MCF 10A (cell line): Measurements from ENCODE around the gene NECAB3. TPM values are rescaled to one million over a fixed set of nuclear protein-coding genes. Genes with fewer than 3 reads are reported as not detected.

ENCODE experiments used
- BruUV-seq: library from RNA; stranded (reverse); fragments of 400-500 nt; replicated peaks from 2 replicates; lab custom pipeline; 2021; lab: Mats Ljungman, UMichigan
- CTCF ChIA-PET: fragments of 300-600 bp; sonication (Branson Sonifier 250); formaldehyde crosslinking; extraction: SDS; loops from one replicate; lab custom pipeline; 2021; ENCODE audit warnings: antibody characterized with exemption, inconsistent platforms; lab: Yijun Ruan, JAX
- POLR2A ChIA-PET: fragments of 300-600, 350-650 bp; sonication (Branson Sonifier 250); formaldehyde crosslinking; extraction: SDS; loops from one replicate; lab custom pipeline; 2020; ENCODE audit warnings: antibody characterized with exemption, inconsistent platforms; lab: Yijun Ruan, JAX
- DNase-seq: peaks from one replicate; pipeline ENCODE4 v3.0.0-alpha.2; 2018; ENCODE audit not compliant: unreplicated experiment
- H3K27ac Mint-ChIP-seq: one replicate; pipeline ENCODE4 v1.8.0; 2022; ENCODE audit warnings: mild to moderate bottlenecking, low read depth, mixed read lengths; ENCODE audit not compliant: unreplicated experiment
- H3K27me3 Mint-ChIP-seq: one replicate; pipeline ENCODE4 v1.8.0; 2022; ENCODE audit warnings: mixed read lengths; ENCODE audit not compliant: insufficient read depth, unreplicated experiment
- H3K36me3 Mint-ChIP-seq: one replicate; pipeline ENCODE4 v1.8.0; 2022; ENCODE audit warnings: mild to moderate bottlenecking, moderate library complexity, mixed read lengths; ENCODE audit not compliant: insufficient read depth, unreplicated experiment
- H3K4me1 Mint-ChIP-seq: one replicate; pipeline ENCODE4 v1.8.0; 2022; ENCODE audit warnings: mixed read lengths; ENCODE audit not compliant: insufficient read depth, unreplicated experiment
- H3K4me3 Mint-ChIP-seq: one replicate; pipeline ENCODE4 v1.8.0; 2022; ENCODE audit warnings: mild to moderate bottlenecking, moderate library complexity, mixed read lengths; ENCODE audit not compliant: unreplicated experiment
- H3K9me3 Mint-ChIP-seq: one replicate; pipeline ENCODE4 v1.8.0; 2022; ENCODE audit warnings: mixed read lengths; ENCODE audit not compliant: unreplicated experiment
- intact Hi-C: fragments of 100-400 bp; cut with micrococcal nuclease; formaldehyde crosslinking; loops from 2 replicates; pipeline ENCODE4 v1.14.1; 2022
- total RNA-seq: library from RNA; stranded (reverse); gene quantifications from 2 replicates; pipeline ENCODE4 v1.2.3, GENCODE V29; 2022
- TF ChIP-seq, protein P1 (sequence below): fragments of 200-600 bp; IDR thresholded peaks from one replicate; pipeline ENCODE4 v1.8.0; 2022; ENCODE audit warnings: antibody characterized with exemption, mild to moderate bottlenecking; ENCODE audit not compliant: unreplicated experiment

Gene NECAB3
- total RNA-seq, 1 experiment from 2014 or later = 15.1 TPM

DNA sequence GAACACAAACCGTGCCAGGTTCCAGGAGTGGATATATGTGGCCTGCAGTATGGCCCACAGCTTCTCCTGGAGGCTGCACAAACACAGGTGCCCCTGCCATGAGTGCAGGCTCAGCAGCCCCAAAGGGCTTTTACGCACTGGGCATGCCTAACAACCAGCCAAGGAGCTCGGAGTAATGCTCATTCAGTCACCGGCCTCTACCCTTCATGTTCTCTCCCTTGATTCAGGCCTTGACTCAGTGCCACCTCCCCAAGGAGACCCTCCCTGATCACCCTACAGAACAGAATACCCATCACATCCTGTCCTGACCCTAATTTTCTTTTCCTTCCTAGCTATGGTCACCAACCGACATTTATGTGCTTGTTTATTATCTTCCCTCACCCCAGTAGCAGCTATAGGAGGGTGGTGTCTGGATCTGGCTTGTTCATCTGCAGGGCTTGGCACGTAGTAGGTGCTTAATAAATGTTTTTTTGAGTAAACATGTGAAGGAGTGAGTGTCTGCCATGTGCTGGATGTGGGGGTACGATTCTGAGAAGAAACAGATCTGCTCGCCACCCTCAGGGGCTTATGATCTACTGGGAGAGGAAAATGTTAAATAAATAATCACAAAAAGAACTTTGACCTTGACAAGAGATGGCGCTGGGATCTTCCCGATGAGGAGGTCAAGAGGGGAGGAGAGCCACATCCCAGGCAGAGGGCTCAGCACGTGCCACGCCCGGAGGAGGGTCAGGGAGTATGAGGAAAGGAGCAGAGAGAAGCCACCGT lies 36.6 kb upstream of the NECAB3 start:
- H3K27me3 Mint-ChIP-seq = no peaks in the 10 kb centered on the region
- H3K36me3 Mint-ChIP-seq = peaks cover 31% of the 10 kb centered on the region
- no peaks in the 10 kb centered on the region for H3K9me3 Mint-ChIP-seq
- peaks cover 17% of the 10 kb centered on the region for H3K4me1 Mint-ChIP-seq
- peak overlapping the region; percentile 15 for H3K4me3 Mint-ChIP-seq
- POLR2A ChIA-PET = interaction anchor here (0.5 kb wide), 1 partner anchor 64 kb away, joined by 3 read pairs; no protein-coding TSS in a partner anchor
- TF ChIP-seq, protein P1, sequence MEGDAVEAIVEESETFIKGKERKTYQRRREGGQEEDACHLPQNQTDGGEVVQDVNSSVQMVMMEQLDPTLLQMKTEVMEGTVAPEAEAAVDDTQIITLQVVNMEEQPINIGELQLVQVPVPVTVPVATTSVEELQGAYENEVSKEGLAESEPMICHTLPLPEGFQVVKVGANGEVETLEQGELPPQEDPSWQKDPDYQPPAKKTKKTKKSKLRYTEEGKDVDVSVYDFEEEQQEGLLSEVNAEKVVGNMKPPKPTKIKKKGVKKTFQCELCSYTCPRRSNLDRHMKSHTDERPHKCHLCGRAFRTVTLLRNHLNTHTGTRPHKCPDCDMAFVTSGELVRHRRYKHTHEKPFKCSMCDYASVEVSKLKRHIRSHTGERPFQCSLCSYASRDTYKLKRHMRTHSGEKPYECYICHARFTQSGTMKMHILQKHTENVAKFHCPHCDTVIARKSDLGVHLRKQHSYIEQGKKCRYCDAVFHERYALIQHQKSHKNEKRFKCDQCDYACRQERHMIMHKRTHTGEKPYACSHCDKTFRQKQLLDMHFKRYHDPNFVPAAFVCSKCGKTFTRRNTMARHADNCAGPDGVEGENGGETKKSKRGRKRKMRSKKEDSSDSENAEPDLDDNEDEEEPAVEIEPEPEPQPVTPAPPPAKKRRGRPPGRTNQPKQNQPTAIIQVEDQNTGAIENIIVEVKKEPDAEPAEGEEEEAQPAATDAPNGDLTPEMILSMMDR = no peak
- no peak overlapping the region for H3K27ac Mint-ChIP-seq
- CTCF ChIA-PET = interaction anchor here (0.5 to 0.6 kb wide), 2 partner anchors 47 to 292 kb away, joined by 3 read pairs; no protein-coding TSS in a partner anchor
- DNase-seq = no peak
- intact Hi-C loops = no loop called here
- BruUV-seq = no TSS peak

DNA sequence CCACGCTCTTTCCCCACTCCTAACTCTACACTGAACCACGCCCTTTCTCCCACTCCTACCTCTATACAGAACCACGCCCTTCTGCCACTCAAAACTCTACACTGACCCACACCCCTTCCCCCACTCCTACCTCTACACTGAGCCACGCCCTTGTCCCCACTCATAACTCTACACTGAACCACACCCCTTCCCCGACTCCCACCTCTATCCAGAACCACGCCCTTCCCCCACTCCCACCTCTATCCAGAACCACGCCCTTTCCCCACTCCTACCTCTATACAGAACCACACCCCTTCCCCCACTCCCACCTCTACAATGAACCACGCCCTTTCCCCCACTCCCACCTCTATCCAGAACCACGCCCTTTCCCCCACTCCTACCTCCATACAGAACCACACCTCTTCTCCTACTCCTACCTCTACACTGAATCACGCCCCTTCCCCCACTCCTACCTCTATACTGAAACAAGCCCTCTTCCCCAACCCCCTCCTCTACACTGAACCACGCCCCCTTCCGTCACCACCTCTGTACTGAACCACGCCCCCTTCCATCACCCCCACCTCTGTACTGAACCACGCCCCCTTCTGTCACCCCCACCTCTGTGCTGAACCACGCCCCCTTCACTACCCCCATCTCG lies 35.8 kb upstream of the NECAB3 start:
- CTCF ChIA-PET = no interaction called here
- Mint-ChIP-seq H3K9me3 (no peaks in the 10 kb centered on the region), H3K27me3 (no peaks in the 10 kb centered on the region), H3K4me1 (peaks cover 17% of the 10 kb centered on the region), H3K27ac (no peak overlapping the region), H3K36me3 (peaks cover 24% of the 10 kb centered on the region), H3K4me3 (no peak overlapping the region)
- POLR2A ChIA-PET = no interaction called here
- TF ChIP-seq, protein P1 = no peak
- no TSS peak for BruUV-seq
- intact Hi-C loops = no loop called here
- DNase-seq = no peak

GRCh38 chr20:33709398-33709797 lies 35.2 kb upstream of the NECAB3 start:
- ChIA-PET CTCF (interaction anchor here (0.7 kb wide), 1 partner anchor 32 kb away, joined by 3 read pairs; no protein-coding TSS in a partner anchor), POLR2A (no interaction called here)
- Mint-ChIP-seq H3K36me3 (peaks cover 31% of the 10 kb centered on the region), H3K27ac (no peak overlapping the region), H3K27me3 (no peaks in the 10 kb centered on the region), H3K4me3 (no peak overlapping the region), H3K9me3 (no peaks in the 10 kb centered on the region), H3K4me1 (peaks cover 17% of the 10 kb centered on the region)
- BruUV-seq = no TSS peak
- no peak for DNase-seq
- TF ChIP-seq, protein P1 = no peak
- intact Hi-C loops = no loop called here

DNA sequence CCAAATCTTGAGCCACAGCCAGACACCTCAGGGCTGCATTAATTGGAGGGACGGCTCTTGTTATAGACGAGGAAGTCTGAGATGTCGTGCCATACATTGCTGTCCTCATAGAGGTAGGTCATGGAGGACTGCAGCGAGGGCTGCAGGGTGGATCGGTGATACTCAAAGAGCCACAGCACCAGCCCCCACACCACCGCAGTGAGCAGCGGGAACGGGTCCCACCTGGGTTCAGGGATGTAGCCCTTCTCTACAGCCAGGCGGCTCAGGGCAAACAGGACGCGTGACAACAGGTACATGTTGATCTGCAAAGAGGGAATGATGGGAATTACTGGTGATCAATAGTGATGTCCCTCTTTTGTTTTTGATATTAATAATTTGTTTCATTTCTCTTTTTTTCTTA lies 33.4 kb upstream of the NECAB3 start:
- Mint-ChIP-seq H3K36me3 (peaks cover 23% of the 10 kb centered on the region), H3K4me1 (peaks cover 17% of the 10 kb centered on the region), H3K27me3 (no peaks in the 10 kb centered on the region), H3K9me3 (no peaks in the 10 kb centered on the region), H3K4me3 (no peak overlapping the region), H3K27ac (no peak overlapping the region)
- BruUV-seq = no TSS peak
- POLR2A ChIA-PET = interaction anchor here (1.1 kb wide), 1 partner anchor 12 kb away, joined by 3 read pairs; the partner anchor contains the start of gene PXMP4
- intact Hi-C loops = no loop called here
- TF ChIP-seq, protein P1 = no peak
- DNase-seq = no peak
- CTCF ChIA-PET = no interaction called here
